ENCODE results near the gene CHL1. TPM values are rescaled to one million over a fixed set of nuclear protein-coding genes. Genes with fewer than 3 reads are reported as not detected.

The CHL1 gene
- polyA plus RNA-seq, 3 donors: 1.7 to 17.1 (median 8.2) TPM

- no peak overlapping the region for H3K27ac ChIP-seq (ENCODE audit: low read depth, low read length)
Observed at GRCh38 chr3:207973-208372, 11.4 kb downstream of the CHL1 start.

- 72 to 77% (median 73%) methylated on average over 4 of the region's 4 CpGs for WGBS, 3 donors
- no peak overlapping the region for H3K27ac ChIP-seq (ENCODE audit: low read depth, low read length)
Observed at GRCh38 chr3:210669-211068, 14.1 kb downstream of the CHL1 start.

- no peak overlapping the region for H3K27ac ChIP-seq (ENCODE audit: low read depth, low read length)
- 33 to 55% (median 34%) methylated on average over 4 of the region's 4 CpGs for WGBS, 3 donors
Observed at GRCh38 chr3:212432-212831, 15.9 kb downstream of the CHL1 start.

GRCh38 chr3:217099-217813, 20.7 kb downstream of the CHL1 start:
- 32 to 61% (median 59%) methylated on average over 5 of the region's 5 CpGs for WGBS, 3 donors
- no peak overlapping the region for H3K27ac ChIP-seq (ENCODE audit: low read depth, low read length)

- no peak overlapping the region for H3K27ac ChIP-seq (ENCODE audit: low read depth, low read length)
- WGBS, 3 donors: 40 to 73% (median 57%) methylated on average over 2 of the region's 2 CpGs
Observed at GRCh38 chr3:217948-218347, 21.4 kb downstream of the CHL1 start.

- H3K27ac ChIP-seq (ENCODE audit: low read depth, low read length): no peak overlapping the region
- WGBS, 3 donors: 49 to 81% (median 81%) methylated on average over 3 of the region's 3 CpGs
Observed at GRCh38 chr3:228442-229182, 32.0 kb downstream of the CHL1 start.

- 35 to 72% (median 69%) methylated on average over 6 of the region's 6 CpGs for WGBS, 3 donors
- H3K27ac ChIP-seq (ENCODE audit: low read depth, low read length): no peak overlapping the region
Observed at GRCh38 chr3:229183-229661, 32.7 kb downstream of the CHL1 start.

GRCh38 chr3:236881-237280, 40.3 kb downstream of the CHL1 start:
- no peak overlapping the region for H3K27ac ChIP-seq (ENCODE audit: low read depth, low read length)
- 63 to 71% (median 67%) methylated on average over 4 of the region's 4 CpGs for WGBS, 3 donors

GRCh38 chr3:242602-243355, 46.2 kb downstream of the CHL1 start:
- H3K27ac ChIP-seq (ENCODE audit: low read depth, low read length): no peak overlapping the region
- WGBS, 3 donors: 73 to 85% (median 82%) methylated on average over 3 of the region's 3 CpGs

- no peak overlapping the region for H3K27ac ChIP-seq (ENCODE audit: low read depth, low read length)
- 46 to 60% (median 53%) methylated on average over 3 of the region's 3 CpGs for WGBS, 3 donors
Observed at GRCh38 chr3:243356-243725, 46.8 kb downstream of the CHL1 start.

- H3K27ac ChIP-seq (ENCODE audit: low read depth, low read length): no peak overlapping the region
- WGBS, 3 donors: 75 to 86% (median 83%) methylated on average over 9 of the region's 9 CpGs
Observed at GRCh38 chr3:244041-244440, 47.5 kb downstream of the CHL1 start.

- 79 to 88% (median 80%) methylated on average over 1 of the region's 1 CpG for WGBS, 3 donors
- no peak overlapping the region for H3K27ac ChIP-seq (ENCODE audit: low read depth, low read length)
Observed at GRCh38 chr3:247916-248315, 51.4 kb downstream of the CHL1 start.

GRCh38 chr3:248864-249520, 52.4 kb downstream of the CHL1 start:
- WGBS, 3 donors: 52 to 58% (median 55%) methylated on average over 3 of the region's 3 CpGs
- H3K27ac ChIP-seq (ENCODE audit: low read depth, low read length): no peak overlapping the region

- H3K27ac ChIP-seq (ENCODE audit: low read depth, low read length): no peak overlapping the region
Observed at GRCh38 chr3:249587-250262, 53.2 kb downstream of the CHL1 start.

- 74 to 78% (median 75%) methylated on average over 3 of the region's 3 CpGs for WGBS, 3 donors
- H3K27ac ChIP-seq (ENCODE audit: low read depth, low read length): no peak overlapping the region
Observed at GRCh38 chr3:256501-256900, 59.9 kb downstream of the CHL1 start.

- 68 to 77% (median 70%) methylated on average over 6 of the region's 6 CpGs for WGBS, 3 donors
- no peak overlapping the region for H3K27ac ChIP-seq (ENCODE audit: low read depth, low read length)
Observed at GRCh38 chr3:257826-258225, 61.3 kb downstream of the CHL1 start.

- WGBS, 3 donors: 68 to 78% (median 75%) methylated on average over 2 of the region's 2 CpGs
- no peak overlapping the region for H3K27ac ChIP-seq (ENCODE audit: low read depth, low read length)
Observed at GRCh38 chr3:260898-261297, 64.3 kb downstream of the CHL1 start.

- H3K27ac ChIP-seq (ENCODE audit: low read depth, low read length): no peak overlapping the region
- WGBS, 3 donors: 40 to 85% (median 83%) methylated on average over 4 of the region's 4 CpGs
Observed at GRCh38 chr3:263393-263792, 66.8 kb downstream of the CHL1 start.
